HCT116 (cell line): Measurements from ENCODE around the gene WNT11. TPM values are rescaled to one million over a fixed set of nuclear protein-coding genes. Genes with fewer than 3 reads are reported as not detected.

ENCODE experiments used
- ATAC-seq: fragments of 200-7000 bp; cut with Tn5 transposase; 2 replicates; pipeline ENCODE4 v1.9.1; 2020; ENCODE audit warnings: mild to moderate bottlenecking, moderate library complexity
- BruUV-seq: library from RNA; stranded (reverse); fragments of 400-500 nt; replicated peaks from 2 replicates; lab custom pipeline; 2021; lab: Mats Ljungman, UMichigan
- CTCF ChIA-PET: fragments of 300-600 bp; sonication (Branson Sonifier 250); formaldehyde crosslinking; loops from one replicate; lab custom pipeline; 2021; ENCODE audit warnings: antibody characterized with exemption; lab: Charles Lee
- POLR2A ChIA-PET: fragments of 300-600, 350-600 bp; sonication (Branson Sonifier 250); formaldehyde crosslinking; loops from one replicate; lab custom pipeline; 2021; ENCODE audit warnings: antibody characterized with exemption; lab: Charles Lee
- RAD21 ChIA-PET, 2 experiments: fragments of 300-600 bp; sonication (Branson Sonifier 250); formaldehyde crosslinking; loops; one replicate each; lab custom pipeline; 2023; ENCODE audit warnings: low total read pairs in 2 of 2; ENCODE audit not compliant: uncharacterized antibody in 2 of 2, unreplicated experiment in 2 of 2, low non-redundant PET in 1 of 2; lab: Charles Lee
- DNase-seq: peaks from one replicate; pipeline ENCODE4 v3.0.0-alpha.2; 2010; ENCODE audit warnings: low read depth, low spot score
- H2AFZ ChIP-seq: fragments of 200-600 bp; shearing (Covaris generic), sonication (generic); 2 replicates; pipeline ENCODE4 v1.6.1; 2017; ENCODE audit warnings: low read depth, mixed run types, mixed read lengths, antibody characterized with exemption, low read length; ENCODE audit not compliant: poor library complexity, severe bottlenecking
- H3K27ac ChIP-seq: 2 replicates; pipeline ENCODE4 v1.5.1; 2012; ENCODE audit warnings: low read depth, low read length
- H3K27me3 ChIP-seq: fragments of 200-600 bp; sonication (generic); 2 replicates; pipeline ENCODE4 v1.6.1; 2016; ENCODE audit warnings: mixed run types, low read length, mixed read lengths; ENCODE audit not compliant: insufficient read depth
- H3K36me3 ChIP-seq, 2 experiments: fragments of 200-500 bp in 1 of 2; fragments of 200-600 bp in 1 of 2; sonication (Bioruptor generic) in 1 of 2; sonication (generic) in 1 of 2; 2 replicates each; pipeline versions ENCODE4 v1.5.1 to v1.6.1; 2014 to 2016; ENCODE audit warnings: low read length in 2 of 2, inconsistent platforms in 1 of 2, mixed read lengths in 1 of 2, mixed run types in 1 of 2; ENCODE audit not compliant: insufficient read depth in 2 of 2, control insufficient read depth in 1 of 2
- H3K4me1 ChIP-seq, 2 experiments: fragments of 200-600 bp in 1 of 2; sonication (generic) in 1 of 2; 2 replicates each; pipeline versions ENCODE4 v1.5.1 to v1.6.1; 2012 to 2017; ENCODE audit warnings: low read length in 2 of 2, inconsistent platforms in 1 of 2, mild to moderate bottlenecking in 1 of 2, mixed read lengths in 1 of 2, mixed run types in 1 of 2, moderate library complexity in 1 of 2; ENCODE audit not compliant: insufficient read depth in 2 of 2, control insufficient read depth in 1 of 2
- H3K4me2 ChIP-seq: fragments of 200-600 bp; sonication (generic); 2 replicates; pipeline ENCODE4 v1.6.1; 2017; ENCODE audit warnings: mixed run types, low read length, mixed read lengths
- H3K4me3 ChIP-seq, 2 experiments: fragments of 200-600 bp in 1 of 2; sonication (generic) in 1 of 2; replicated peaks in 1 of 2; 2 replicates each; pipeline ENCODE4 v1.5.1; 2011 to 2016; ENCODE audit warnings: low read length in 2 of 2, control low read depth in 1 of 2, low read depth in 1 of 2, mild to moderate bottlenecking in 1 of 2, mixed read lengths in 1 of 2, mixed run types in 1 of 2
- H3K79me2 ChIP-seq: fragments of 200-600 bp; sonication (generic); 2 replicates; pipeline ENCODE4 v1.6.1; 2017; ENCODE audit warnings: mild to moderate bottlenecking, mixed run types, low read length, moderate library complexity, mixed read lengths; ENCODE audit not compliant: insufficient read depth
- H3K9ac ChIP-seq: fragments of 200-600 bp; sonication (generic); 2 replicates; pipeline ENCODE4 v1.6.1; 2016; ENCODE audit warnings: low read length, mixed read lengths
- H3K9me2 ChIP-seq: fragments of 200-600 bp; sonication (generic), shearing (Covaris generic); 2 replicates; pipeline ENCODE4 v1.6.1; 2017; ENCODE audit warnings: mixed run types, mild to moderate bottlenecking, moderate library complexity; ENCODE audit not compliant: insufficient read depth
- H3K9me3 ChIP-seq, 2 experiments: fragments of 200-500 bp in 1 of 2; fragments of 200-600 bp in 1 of 2; sonication (Bioruptor generic) in 1 of 2; sonication (generic) in 1 of 2; 2 replicates each; pipeline ENCODE4 v1.6.1; 2014 to 2017; ENCODE audit warnings: low read length in 2 of 2, mixed read lengths in 2 of 2, inconsistent platforms in 1 of 2, low read depth in 1 of 2, mild to moderate bottlenecking in 1 of 2, mixed run types in 1 of 2, moderate library complexity in 1 of 2; ENCODE audit not compliant: control insufficient read depth in 1 of 2, insufficient read depth in 1 of 2
- H4K20me1 ChIP-seq: fragments of 200-600 bp; sonication (generic), shearing (Covaris generic); 2 replicates; pipeline ENCODE4 v1.6.1; 2017; ENCODE audit warnings: mixed run types, mild to moderate bottlenecking, moderate library complexity; ENCODE audit not compliant: insufficient read depth
- CBX3 ChIP-seq: IDR thresholded peaks from 2 replicates; pipeline ENCODE4 v1.6.1; 2012; ENCODE audit warnings: low read depth
- RAD21 ChIP-seq: IDR thresholded peaks from 2 replicates; pipeline ENCODE4 v1.6.1; 2012; ENCODE audit warnings: low read depth, mild to moderate bottlenecking
- TCF7L2 ChIP-seq: IDR thresholded peaks from 2 replicates; pipeline ENCODE4 v1.7.0; 2011; ENCODE audit warnings: borderline replicate concordance, inconsistent platforms; ENCODE audit not compliant: insufficient read depth, insufficient read length; ENCODE audit errors: extremely low read depth
- intact Hi-C: fragments of 100-400 bp; cut with micrococcal nuclease; formaldehyde crosslinking; loops from 2 replicates; pipeline ENCODE4 v1.10.0; 2022
- total RNA-seq: library from RNA; stranded (reverse); gene quantifications from one replicate; pipeline ENCODE4 v1.2.1, GENCODE V29; 2021; ENCODE audit not compliant: unreplicated experiment
- TF ChIP-seq, protein P1 (sequence below), 3 experiments: fragments of 200-600 bp in 1 of 3; sonication (generic) in 1 of 3; IDR thresholded peaks in 2 of 3; conservative IDR thresholded peaks in 1 of 3; 2 replicates each; pipeline ENCODE4 v1.5.1; 2012 to 2017; ENCODE audit warnings: low read depth in 2 of 3, low read length in 2 of 3, antibody characterized with exemption in 1 of 3, borderline replicate concordance in 1 of 3, control low read depth in 1 of 3, mild to moderate bottlenecking in 1 of 3, mixed read lengths in 1 of 3, mixed run types in 1 of 3, moderate library complexity in 1 of 3; ENCODE audit not compliant: insufficient read depth in 1 of 3
- TF ChIP-seq, protein P2 (sequence below): IDR thresholded peaks from 2 replicates; pipeline ENCODE4 v1.6.1; 2012

The WNT11 gene
- total RNA-seq, 1 experiment from 2014 or later = 1.9 TPM

DNA sequence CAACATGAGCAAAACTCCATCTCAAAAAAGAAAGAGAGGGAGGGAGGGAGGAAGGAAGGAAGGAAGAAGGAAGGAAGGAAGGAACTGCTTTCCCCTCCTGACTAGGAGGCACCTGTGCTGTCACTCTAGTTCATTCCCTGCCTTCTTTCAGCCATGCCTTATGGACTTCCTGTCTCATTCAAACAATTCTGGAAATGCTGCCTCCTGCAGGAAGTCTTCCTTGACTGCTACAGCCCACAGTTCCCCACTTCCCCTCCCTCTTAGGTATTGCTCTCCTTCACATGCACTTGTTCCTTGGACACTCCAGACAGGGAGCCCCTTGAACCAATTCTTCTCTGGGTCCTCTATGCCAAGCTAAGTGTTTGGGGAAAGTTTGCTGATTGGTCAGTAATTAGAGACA lies 31.6 kb upstream of the WNT11 start:
- peak; percentile 48 for DNase-seq
- ChIA-PET POLR2A (no interaction called here), RAD21 (no interaction called here), CTCF (interaction anchor here (1.4 kb wide), 1 partner anchor 30 kb away, joined by 4 read pairs; no protein-coding TSS in a partner anchor)
- no peaks in the 10 kb centered on the region for H4K20me1 ChIP-seq
- peaks cover 15 to 47% of the 10 kb centered on the region in 2 experiments; a peak in 3 of 4 replicates for H3K4me1 ChIP-seq
- H3K4me2 ChIP-seq = peak overlapping the region; percentile 3; the same call in 1 of the 2 replicates
- no peaks in the 10 kb centered on the region for H3K27me3 ChIP-seq
- TF ChIP-seq TCF7L2 = no peak
- TF ChIP-seq, protein P1, sequence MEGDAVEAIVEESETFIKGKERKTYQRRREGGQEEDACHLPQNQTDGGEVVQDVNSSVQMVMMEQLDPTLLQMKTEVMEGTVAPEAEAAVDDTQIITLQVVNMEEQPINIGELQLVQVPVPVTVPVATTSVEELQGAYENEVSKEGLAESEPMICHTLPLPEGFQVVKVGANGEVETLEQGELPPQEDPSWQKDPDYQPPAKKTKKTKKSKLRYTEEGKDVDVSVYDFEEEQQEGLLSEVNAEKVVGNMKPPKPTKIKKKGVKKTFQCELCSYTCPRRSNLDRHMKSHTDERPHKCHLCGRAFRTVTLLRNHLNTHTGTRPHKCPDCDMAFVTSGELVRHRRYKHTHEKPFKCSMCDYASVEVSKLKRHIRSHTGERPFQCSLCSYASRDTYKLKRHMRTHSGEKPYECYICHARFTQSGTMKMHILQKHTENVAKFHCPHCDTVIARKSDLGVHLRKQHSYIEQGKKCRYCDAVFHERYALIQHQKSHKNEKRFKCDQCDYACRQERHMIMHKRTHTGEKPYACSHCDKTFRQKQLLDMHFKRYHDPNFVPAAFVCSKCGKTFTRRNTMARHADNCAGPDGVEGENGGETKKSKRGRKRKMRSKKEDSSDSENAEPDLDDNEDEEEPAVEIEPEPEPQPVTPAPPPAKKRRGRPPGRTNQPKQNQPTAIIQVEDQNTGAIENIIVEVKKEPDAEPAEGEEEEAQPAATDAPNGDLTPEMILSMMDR (IDR thresholded peaks at IDR 0.05 in 2 of 3, conservative IDR thresholded peaks at IDR 0.05 in 1 of 3; ENCODE audit: borderline replicate concordance in 1 of 3, insufficient read depth in 1 of 3, low read depth in 2 of 3, low read length in 2 of 3) = peak in 2 of 3 experiments; percentile 34 to 42; a peak in 4 of 6 replicates
- no peaks in the 10 kb centered on the region for H3K9me3 ChIP-seq
- intact Hi-C loops = no loop called here
- H3K27ac ChIP-seq = no peak overlapping the region
- BruUV-seq = no TSS peak
- ATAC-seq = peak; percentile 29
- H3K79me2 ChIP-seq = no peaks in the 10 kb centered on the region
- H3K36me3 ChIP-seq = no peaks in the 10 kb centered on the region
- H3K4me3 ChIP-seq = no peak overlapping the region
- peak overlapping the region; percentile 63 for H2AFZ ChIP-seq
- H3K9ac ChIP-seq = no peak overlapping the region
- H3K9me2 ChIP-seq = no peaks in the 10 kb centered on the region

DNA sequence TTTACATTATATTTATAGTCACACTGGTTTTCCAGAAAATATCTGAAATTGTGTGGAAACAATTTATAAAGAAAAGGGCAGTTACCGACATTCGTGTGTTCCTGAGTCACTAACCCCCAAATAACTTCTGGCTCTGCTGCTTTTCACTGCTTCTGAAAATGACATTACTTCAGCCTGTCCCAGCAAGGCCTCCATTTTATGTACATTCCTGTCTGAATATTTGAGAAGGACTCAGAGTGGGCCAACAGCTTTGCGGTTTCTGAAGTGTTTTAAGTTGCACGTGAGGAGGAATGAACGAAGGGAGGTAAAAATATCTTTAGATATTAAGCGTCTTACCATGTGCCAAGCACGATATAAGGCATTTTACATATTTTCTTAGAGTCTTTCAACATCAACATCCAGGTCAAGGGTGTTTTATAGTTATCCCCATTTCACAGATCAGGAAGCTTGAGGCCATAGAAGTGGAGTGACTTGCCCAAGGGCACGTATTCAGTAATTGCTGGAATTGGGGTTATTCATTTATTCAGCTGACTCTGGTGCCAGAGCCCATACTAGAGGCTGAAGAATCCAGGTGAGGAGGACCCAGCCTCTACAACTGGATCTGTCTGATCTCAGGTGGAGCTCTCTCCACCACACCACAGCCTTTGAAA lies 30.8 kb upstream of the WNT11 start:
- RAD21 ChIA-PET = no interaction called here
- Histone ChIP-seq H4K20me1 (no peaks in the 10 kb centered on the region), H3K4me2 (0 out of 2 replicates have a peak overlapping the region, but pooled peaks have one; percentile 100), H3K9ac (no peak overlapping the region), H3K4me1 (peaks cover 19 to 52% of the 10 kb centered on the region in 2 experiments; a peak in 3 of 4 replicates), H2AFZ (peak overlapping the region; percentile 97), H3K36me3 (no peaks in the 10 kb centered on the region), H3K9me3 (no peaks in the 10 kb centered on the region), H3K4me3 (no peak overlapping the region), H3K27ac (no peak overlapping the region), H3K79me2 (no peaks in the 10 kb centered on the region)
- CTCF ChIA-PET = interaction anchor here (1.2 to 1.4 kb wide), 2 partner anchors 11 to 29 kb away, joined by 4 read pairs; no protein-coding TSS in a partner anchor
- BruUV-seq = no TSS peak
- intact Hi-C loops = no loop called here
- DNase-seq = no peak
- no peak for ATAC-seq
- POLR2A ChIA-PET = no interaction called here
- TF ChIP-seq, protein P2, sequence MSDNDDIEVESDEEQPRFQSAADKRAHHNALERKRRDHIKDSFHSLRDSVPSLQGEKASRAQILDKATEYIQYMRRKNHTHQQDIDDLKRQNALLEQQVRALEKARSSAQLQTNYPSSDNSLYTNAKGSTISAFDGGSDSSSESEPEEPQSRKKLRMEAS = 0 out of 2 replicates have a peak, but pooled peaks have one; percentile 16
- TF ChIP-seq RAD21 (no peak), CBX3 (no peak)
- TF ChIP-seq, all 23 proteins: peak for 1
- no peaks in the 10 kb centered on the region for H3K27me3 ChIP-seq
- no peaks in the 10 kb centered on the region for H3K9me2 ChIP-seq
